D721Med (cell line): Measurements from ENCODE around the gene HEXIM1.

Experiments used
- DNase-seq: peaks from one replicate; pipeline ENCODE4 v3.0.0; 2011; ENCODE audit warnings: low spot score; ENCODE audit not compliant: insufficient read length
- FAIRE-seq: peaks from 2 replicates; lab custom pipeline; 2011; peaks lifted over from hg19 to GRCh38; lab: Jason Lieb, UNC
- TF ChIP-seq, protein P1 (sequence below): IDR thresholded peaks from 2 replicates; pipeline ENCODE4 v1.5.1; 2012; ENCODE audit warnings: mild to moderate bottlenecking, control low read depth; ENCODE audit not compliant: insufficient read depth; ENCODE audit errors: missing control alignments

The HEXIM1 gene

DNA sequence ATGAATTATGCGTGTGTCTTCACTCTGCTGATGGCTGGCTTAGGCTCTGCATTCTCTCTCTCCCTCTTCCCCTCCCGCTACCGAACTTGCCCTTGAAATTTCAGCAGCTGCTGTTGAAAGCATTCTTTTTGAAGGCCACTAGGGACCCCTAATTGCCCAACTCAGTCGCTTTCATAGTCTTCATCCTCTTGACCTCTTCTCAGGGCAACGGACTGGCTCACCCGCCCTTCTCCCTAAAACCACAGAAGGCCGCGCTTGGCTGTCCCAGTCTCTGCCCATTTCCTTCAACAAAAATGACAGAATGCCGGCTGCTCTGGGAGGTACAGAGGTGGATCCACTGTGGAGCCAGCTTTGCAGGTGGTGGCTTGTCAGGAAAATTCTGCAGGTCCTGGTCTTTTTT lies 52.4 kb downstream of the HEXIM1 start:
- TF ChIP-seq, protein P1, sequence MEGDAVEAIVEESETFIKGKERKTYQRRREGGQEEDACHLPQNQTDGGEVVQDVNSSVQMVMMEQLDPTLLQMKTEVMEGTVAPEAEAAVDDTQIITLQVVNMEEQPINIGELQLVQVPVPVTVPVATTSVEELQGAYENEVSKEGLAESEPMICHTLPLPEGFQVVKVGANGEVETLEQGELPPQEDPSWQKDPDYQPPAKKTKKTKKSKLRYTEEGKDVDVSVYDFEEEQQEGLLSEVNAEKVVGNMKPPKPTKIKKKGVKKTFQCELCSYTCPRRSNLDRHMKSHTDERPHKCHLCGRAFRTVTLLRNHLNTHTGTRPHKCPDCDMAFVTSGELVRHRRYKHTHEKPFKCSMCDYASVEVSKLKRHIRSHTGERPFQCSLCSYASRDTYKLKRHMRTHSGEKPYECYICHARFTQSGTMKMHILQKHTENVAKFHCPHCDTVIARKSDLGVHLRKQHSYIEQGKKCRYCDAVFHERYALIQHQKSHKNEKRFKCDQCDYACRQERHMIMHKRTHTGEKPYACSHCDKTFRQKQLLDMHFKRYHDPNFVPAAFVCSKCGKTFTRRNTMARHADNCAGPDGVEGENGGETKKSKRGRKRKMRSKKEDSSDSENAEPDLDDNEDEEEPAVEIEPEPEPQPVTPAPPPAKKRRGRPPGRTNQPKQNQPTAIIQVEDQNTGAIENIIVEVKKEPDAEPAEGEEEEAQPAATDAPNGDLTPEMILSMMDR: no peak
- FAIRE-seq (no peak), DNase-seq (no peak)

DNA sequence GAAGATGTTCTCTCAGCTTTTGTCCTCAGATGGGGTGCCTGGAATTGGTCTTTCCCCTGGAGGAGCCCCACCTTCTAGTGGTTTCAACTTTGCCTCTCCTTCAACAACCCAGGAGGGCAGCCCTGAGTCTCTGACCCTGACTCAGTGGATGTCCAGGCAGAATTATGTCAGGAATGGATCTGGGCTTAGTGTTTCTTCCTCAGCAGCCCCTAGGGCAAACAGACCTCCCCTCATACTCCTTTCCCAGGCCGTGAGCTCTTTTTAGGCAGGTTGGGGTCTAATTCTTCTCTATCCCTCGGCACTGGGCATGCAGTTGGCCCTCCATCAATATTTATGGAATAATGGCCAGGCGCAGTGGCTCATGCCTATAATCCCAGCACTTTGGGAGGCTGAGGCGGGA lies 53.2 kb downstream of the HEXIM1 start:
- TF ChIP-seq, protein P1: no peak
- FAIRE-seq (no peak), DNase-seq (no peak)
